IPS-11a (cell line): Measurements from ENCODE around the gene PTGDR.

Source experiments
- H3K4me3 ChIP-seq: one replicate; pipeline ENCODE4 v1.5.1; 2013; ENCODE audit warnings: low read depth, low read length, control low read depth

Gene PTGDR

DNA sequence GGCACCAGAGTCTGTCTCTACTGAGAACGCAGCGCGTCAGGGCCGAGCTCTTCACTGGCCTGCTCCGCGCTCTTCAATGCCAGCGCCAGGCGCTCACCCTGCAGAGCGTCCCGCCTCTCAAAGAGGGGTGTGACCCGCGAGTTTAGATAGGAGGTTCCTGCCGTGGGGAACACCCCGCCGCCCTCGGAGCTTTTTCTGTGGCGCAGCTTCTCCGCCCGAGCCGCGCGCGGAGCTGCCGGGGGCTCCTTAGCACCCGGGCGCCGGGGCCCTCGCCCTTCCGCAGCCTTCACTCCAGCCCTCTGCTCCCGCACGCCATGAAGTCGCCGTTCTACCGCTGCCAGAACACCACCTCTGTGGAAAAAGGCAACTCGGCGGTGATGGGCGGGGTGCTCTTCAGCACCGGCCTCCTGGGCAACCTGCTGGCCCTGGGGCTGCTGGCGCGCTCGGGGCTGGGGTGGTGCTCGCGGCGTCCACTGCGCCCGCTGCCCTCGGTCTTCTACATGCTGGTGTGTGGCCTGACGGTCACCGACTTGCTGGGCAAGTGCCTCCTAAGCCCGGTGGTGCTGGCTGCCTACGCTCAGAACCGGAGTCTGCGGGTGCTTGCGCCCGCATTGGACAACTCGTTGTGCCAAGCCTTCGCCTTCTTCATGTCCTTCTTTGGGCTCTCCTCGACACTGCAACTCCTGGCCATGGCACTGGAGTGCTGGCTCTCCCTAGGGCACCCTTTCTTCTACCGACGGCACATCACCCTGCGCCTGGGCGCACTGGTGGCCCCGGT is at the start of gene PTGDR:
Gene PTGDR, plus strand, starts transcription at position 198 of the 778 bp plus-strand sequence. Its CDS starts 117 bp downstream, at position 315.
- H3K4me3 ChIP-seq, result peak within 1 kb of the TSS; percentile 44

DNA sequence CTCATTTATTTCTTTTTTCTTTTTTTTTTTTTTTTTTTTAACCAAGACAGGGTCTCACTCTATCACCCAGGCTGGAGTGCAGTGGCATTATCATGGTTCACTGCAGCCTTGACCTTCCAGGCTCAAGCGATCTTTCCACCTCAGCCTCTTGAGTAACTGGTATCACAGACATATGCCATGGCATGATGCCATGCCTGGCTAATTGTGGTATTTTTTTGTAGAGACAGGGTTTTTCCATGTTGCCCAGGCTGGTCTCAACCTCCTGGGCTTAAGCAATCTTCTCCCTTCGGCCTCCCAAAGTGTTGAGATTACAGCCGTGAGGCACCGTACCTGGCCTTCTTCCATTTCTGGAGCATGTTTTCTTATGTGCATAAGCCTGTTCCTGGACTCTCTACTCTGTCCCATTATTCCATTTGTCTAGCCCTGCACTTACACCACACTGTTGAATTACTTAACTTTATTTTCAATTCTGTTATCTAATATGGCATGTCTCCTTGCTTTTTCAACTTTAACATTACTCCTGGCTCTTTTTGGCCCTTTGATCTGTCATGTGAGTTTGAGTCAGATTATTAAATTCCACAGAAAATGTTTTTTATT is 47.9 kb upstream of the PTGDR start:
- H3K4me3 ChIP-seq, result no peak overlapping the region

- no peak overlapping the region for H3K4me3 ChIP-seq
Measured at GRCh38 chr14:52220924-52221811, 46.3 kb upstream of the PTGDR start.

DNA sequence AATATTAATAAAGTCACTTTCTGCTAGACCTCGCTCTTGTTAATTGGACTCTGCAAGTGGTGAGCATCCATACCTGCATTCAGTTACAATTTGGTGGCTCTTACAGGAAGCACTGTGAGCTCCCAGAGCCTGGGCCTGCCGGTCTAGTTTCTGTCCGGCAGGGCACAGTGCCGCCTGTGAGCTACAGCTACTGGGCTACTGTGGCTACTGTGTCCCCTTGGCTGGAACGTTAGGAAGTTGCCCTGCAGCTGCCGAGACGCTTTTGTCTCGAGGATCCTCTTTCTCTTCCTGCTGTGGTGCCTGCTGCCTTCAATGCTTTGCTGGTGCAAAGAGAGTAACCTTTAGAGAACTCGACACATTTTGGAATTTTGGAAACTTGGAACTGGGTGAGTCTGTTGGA is 44.6 kb upstream of the PTGDR start:
- H3K4me3 ChIP-seq, result no peak overlapping the region

DNA sequence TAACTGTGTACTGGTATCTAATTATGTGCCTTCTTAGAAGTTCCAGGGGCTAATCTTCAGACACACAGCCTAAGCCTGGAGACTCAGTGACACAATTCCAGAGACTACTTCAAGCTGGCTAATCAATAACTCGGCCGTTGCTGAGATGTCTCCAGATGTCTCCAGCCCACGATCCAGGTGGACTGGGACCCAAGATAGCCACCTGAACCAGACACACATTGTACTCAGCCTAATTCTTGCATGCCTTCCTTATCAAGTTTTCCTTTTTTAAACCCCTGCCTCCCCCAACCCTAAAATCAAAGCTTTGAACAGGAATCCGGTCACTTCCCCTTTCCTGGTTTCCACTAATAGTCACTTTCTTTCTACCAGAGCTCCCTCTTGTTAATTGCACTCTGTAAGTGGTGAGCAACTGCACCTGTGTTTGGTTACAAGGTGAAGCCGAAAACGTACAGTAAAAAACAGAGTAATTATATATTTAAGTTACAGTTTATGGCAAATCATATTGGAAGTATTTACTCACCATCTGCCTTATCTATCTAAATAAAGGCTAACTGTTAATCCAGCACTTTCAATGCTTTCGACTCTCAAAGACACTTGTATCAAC is 39.8 kb upstream of the PTGDR start:
- H3K4me3 ChIP-seq, result no peak overlapping the region

DNA sequence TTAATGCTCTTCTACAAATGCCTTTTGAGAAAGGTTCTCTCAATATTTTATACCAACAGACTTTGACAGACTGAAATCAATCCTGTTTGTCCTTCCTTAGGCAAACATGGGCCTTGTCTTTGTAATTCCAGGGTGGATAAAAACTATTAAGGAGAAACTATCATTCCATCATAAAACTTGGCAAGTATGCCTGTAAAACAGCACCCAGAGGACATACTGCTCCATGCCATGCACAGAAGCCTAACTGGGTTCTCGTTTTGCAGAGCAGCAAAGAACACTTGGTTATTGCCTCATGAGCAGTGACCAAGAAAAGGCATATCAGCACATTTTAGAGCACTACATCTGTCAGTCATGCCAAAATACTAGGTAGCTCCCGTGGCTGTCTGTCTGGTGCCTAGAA is 33.8 kb upstream of the PTGDR start:
- no peak overlapping the region for H3K4me3 ChIP-seq

GRCh38 chr14:52235434-52235833 is 32.1 kb upstream of the PTGDR start:
- H3K4me3 ChIP-seq, result no peak overlapping the region

DNA sequence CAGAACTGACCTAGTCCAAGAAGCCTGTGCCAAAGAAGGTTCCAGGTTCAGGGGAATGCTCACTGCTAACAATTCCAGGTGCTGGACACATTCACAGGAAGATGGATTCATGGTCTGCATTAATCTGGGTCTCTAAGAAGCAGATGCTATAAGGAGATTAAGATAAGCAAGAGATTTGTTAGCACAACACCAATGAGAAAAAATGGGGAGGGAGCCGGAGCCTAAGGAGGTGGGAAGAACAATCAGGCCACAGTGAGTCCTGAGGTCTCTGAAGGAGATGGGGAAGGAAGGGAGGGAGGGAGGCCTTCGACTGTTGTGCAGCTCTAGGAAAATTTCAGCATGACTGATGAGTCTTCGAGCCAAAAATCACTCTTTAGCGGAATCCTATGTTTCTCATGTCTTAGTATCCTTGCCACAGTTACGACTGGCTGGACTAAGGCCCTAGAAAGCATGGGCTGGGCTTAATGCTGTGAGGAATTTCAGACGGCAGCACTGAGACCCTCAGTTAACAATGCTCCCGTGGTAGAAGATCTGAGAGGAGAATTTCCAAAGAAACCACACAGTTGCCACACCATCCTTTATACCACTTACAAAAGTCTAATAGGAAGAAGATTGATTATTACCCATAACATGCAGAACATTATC is 31.5 kb upstream of the PTGDR start:
- no peak overlapping the region for H3K4me3 ChIP-seq

GRCh38 chr14:52238682-52239081 is 28.8 kb upstream of the PTGDR start:
- no peak overlapping the region for H3K4me3 ChIP-seq

- H3K4me3 ChIP-seq, result no peak overlapping the region
Measured at GRCh38 chr14:52240623-52241022, 26.9 kb upstream of the PTGDR start.

DNA sequence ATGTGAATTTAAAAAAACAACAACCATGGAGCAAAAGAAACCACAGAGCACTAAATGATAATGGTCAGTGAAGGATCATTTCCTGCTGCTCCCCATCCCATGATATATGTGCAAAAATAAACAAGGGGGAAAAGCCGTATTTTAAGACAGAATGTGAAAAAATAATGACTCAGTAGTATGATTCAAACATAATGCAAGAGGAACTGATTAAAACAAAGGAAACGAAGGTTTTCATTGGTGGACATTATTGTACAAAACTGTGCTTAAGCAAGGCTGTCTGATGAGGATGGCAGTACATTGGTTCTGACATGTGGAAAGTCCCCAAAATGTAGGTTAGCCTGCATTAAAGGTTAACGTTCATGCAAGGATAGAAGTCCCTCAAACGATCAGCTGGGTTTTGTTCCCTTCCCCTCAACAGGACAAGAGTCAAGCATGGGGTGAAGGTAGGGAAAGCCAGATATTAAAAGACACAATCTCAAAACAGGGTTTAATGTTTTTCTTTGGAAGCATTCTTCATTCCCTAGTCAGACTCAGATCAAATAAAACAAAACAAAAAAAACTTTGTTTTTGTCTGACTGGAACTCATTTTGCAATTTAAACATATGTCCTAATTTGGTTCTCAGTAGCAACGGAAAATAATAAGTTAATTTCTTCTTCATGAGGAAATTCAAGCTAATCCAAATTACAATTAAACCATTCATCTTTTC is 26.3 kb upstream of the PTGDR start:
- H3K4me3 ChIP-seq, result no peak overlapping the region

GRCh38 chr14:52244328-52244727 is 23.2 kb upstream of the PTGDR start:
- no peak overlapping the region for H3K4me3 ChIP-seq

DNA sequence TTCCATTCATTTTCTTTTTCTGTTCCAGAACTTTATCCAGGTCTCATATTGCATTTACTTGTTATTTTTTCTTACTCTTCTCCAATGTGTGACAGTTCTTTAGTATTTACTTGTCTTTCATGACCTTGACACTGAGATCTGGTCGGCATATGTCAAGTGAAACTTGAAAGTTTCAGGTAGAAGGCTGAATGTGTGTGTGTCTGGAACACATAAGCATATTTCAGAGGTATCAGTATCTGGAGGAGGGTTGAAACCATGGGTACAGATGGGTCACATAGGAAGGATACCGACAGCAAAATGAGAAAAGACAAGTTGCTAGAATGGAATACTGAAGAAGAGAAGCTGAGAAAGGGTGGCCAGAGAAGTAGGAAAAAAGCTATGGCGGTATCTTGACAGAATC is 22.5 kb upstream of the PTGDR start:
- H3K4me3 ChIP-seq, result no peak overlapping the region

- no peak overlapping the region for H3K4me3 ChIP-seq
Measured at GRCh38 chr14:52248057-52248456, 19.4 kb upstream of the PTGDR start.

DNA sequence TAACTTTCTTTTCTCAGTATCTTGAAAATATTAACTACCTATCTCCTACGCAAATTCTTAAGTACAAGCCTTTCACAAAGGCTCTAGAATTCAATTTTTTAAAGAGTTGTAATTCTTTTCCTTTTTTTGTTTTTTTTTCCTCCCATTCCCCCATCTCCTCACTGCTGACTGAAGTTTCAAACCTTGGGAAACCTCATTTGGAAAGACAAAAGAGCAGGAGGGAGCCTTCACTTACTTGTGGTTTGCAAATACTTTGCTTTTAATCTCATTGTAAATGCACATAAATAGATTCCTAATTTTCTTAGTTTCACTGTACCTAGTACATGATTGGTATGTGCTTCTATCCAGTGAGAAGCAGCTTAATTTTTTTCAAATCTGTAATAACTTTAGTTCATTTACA is 15.8 kb upstream of the PTGDR start:
- H3K4me3 ChIP-seq, result no peak overlapping the region

DNA sequence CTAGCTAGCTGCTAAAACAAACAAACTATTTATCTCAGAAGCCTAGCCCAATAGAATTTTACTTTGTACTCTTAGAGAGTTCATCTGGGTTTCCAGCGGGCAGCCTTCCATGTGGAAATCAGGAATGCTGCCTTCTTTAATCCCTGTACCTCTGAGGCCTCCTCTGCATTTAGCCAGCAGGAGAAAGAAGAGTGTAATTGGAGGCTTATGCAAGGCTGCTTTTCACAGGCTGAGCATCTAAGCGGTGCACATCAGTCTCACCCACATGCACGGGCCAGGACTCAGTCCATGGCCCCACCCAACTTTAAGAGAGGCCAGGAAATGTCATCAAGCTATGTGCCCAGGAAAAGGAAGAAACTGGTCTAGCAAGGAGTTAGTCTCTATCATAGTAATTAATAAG is 14.0 kb upstream of the PTGDR start:
- H3K4me3 ChIP-seq, result no peak overlapping the region

- H3K4me3 ChIP-seq, result no peak overlapping the region
Measured at GRCh38 chr14:52254086-52254485, 13.4 kb upstream of the PTGDR start.

DNA sequence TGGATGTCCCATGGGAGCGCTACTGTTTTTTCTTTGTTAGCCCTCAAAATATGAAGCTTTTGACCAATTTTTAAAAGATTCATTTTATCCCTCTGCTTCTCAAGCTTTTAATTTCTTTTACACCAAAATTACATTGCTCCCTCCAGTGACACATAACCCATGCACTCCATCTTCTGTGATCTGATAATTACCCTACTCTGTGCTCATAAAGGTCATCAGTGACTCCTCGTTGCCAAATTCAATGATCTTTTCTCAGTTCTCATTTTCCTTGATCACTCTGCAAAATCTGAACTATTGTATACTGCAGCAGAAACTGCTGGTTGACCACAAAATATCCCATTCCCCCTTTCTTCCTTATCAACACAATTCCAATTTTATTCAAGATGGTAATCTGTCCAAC is 8.7 kb upstream of the PTGDR start:
- no peak overlapping the region for H3K4me3 ChIP-seq

GRCh38 chr14:52259434-52259833 is 8.1 kb upstream of the PTGDR start:
- no peak overlapping the region for H3K4me3 ChIP-seq

- H3K4me3 ChIP-seq, result no peak overlapping the region
Measured at GRCh38 chr14:52262600-52262999, 4.9 kb upstream of the PTGDR start.
